ENCODE data around the gene HIPK2.

The HIPK2 gene

DNA sequence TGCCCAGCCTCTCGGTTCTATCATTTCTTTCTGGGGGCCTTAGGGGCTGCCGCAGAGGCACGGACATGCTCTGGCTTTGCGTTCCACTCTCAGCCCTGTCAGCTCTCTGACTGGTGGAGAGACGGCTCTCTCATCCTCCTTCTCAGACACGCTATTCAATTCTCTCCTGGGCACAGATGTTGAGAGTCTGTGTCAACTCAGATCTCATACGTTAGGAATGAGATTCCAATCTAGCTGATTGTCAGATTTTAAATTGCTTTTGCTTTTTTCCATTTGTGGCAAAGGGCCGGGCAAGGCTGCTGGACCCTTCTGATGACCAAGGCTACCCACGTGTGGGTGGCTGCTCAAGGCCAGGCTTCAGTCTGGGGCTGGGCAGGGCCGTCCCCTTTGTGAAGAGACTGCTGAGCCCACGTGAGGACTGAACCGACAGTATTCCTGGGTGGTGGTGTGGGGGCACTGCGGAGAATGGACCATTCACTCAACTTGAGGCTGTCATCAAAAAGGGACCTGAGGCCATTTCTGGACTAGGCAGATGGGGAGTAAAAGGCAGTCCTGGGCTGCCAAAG is 182.8 kb downstream of the HIPK2 start:
- TF ChIP-seq GATA3 (IDR thresholded peaks at IDR 0.05; ENCODE audit: low read depth, low read length) = no peak
- TF ChIP-seq GATA2 (IDR thresholded peaks at IDR 0.05; ENCODE audit: low read depth, low read length) = no peak

DNA sequence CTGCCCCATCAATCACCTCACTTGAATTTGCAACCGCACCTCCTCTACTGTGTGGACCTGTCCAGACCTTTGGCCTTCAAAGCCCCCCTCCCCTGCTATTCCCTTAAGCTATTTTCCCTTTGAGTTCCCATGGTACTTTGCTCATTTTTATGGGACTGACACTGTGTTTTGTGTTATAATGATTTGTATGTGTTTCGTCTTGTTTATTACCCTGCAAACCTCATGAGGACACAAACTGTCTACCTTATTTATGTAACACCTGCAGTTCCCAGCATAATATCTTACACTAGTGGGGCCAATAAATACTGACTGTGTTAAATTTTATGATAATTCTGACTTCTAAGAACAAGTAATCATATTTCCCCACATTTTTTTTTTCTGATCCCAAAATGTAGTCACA is 183.7 kb downstream of the HIPK2 start:
- TF ChIP-seq GATA3 (IDR thresholded peaks at IDR 0.05; ENCODE audit: low read depth, low read length) = no peak
- no peak for TF ChIP-seq GATA2 (IDR thresholded peaks at IDR 0.05; ENCODE audit: low read depth, low read length)

DNA sequence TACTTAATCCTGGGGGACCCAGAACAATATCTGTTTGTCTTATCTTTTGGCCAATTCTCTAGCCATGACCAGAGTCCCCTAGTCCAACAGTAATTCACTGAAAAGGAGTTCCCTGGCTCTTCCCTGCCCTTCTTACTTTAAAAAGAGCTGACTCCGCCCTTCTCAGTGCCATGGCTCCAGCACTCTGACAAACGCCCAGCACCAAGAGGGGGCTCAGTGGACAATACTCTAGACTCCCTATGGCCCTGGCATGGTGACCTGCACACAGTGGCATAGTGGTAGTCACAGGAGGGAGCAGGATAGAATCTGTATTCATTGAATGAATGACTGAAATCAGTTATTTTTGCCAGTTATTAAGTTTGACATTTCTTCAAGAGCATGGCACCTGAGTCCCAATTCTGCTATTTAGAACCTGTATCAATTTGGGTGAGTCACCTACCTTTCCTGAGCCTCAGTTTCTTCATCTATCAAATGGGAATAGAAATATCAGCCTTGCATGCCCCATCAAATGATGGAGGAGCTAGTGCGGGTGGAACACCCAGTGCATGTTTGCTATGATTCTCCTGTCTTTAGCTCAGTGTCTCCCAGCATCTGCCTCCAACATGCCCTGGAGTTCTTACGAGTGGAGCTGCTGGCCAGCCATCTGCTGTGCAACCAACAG is 184.9 kb downstream of the HIPK2 start:
- no peak for TF ChIP-seq GATA3 (IDR thresholded peaks at IDR 0.05; ENCODE audit: low read depth, low read length)
- no peak for TF ChIP-seq GATA2 (IDR thresholded peaks at IDR 0.05; ENCODE audit: low read depth, low read length)

DNA sequence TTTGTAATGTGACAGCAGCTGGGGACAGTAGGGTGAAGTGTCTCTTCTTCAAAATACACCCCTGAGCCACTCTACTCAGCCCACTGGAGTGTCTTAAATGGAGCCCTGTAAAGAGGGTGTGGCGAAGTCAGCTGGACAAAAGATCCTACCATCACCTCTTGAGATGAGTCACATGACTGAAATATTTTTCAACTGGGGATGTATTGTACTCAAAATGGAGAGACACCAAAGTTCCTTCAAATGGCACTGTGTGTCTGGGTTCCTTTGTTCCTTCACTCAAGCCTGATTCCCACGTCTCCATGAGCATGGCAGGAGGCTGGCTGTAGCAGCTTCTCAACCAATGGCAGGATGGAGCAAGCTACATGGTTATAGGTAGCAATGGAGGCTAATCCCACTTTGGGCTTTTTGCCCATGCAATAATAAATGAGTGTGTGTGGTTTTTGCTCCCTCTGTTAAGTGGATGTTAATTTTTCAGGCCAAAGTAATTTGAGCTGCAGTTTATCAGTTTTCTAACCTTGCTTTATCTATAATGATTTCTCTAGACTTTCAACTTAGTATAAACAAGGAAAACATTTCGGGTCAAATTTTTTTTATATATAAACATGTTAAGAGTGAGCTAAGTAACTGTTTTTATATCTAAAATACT is 186.1 kb downstream of the HIPK2 start:
- TF ChIP-seq GATA3 (IDR thresholded peaks at IDR 0.05; ENCODE audit: low read depth, low read length) (no peak), GATA2 (IDR thresholded peaks at IDR 0.05; ENCODE audit: low read depth, low read length) (no peak)

DNA sequence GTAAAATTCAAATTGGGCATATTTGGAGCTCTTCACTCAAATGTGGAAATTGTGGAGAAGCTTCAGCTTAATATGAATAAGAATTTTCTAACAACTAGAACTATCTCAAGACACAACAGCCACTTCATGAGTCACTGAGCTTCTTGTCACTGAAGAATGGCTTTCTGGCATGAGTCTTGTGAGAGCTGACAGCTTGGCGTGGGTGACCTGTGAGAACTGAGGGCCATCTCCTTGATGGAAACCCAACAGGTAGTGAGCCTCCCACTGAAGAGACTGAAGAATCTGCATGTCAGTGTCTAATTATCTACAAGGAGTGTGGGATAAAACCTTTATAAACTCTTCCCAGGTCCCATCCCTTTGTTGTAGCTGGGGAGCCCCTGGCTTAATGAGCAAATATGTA is 188.3 kb downstream of the HIPK2 start:
- TF ChIP-seq GATA2 (IDR thresholded peaks at IDR 0.05; ENCODE audit: low read depth, low read length) (no peak), GATA3 (IDR thresholded peaks at IDR 0.05; ENCODE audit: low read depth, low read length) (no peak)

DNA sequence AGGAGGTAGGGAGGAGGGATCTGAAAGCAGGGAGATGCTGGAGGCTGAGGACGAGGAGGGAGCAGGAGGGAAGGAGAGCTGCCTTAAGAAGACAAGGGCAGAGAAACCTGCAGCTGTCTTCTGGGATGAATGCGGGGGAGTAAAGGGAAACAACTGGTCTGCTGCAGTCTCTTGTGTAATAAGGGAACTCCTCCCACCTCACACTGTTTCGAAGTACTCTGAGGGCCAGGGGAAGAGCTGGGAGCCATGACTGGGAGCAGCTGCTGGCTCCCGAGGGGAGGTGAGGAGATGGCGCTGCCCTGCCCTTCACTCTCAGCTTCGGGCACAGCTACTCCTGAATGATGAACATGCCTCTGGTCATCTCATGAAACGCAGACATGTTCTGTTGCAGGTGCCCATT is 189.2 kb downstream of the HIPK2 start:
- no peak for TF ChIP-seq GATA3 (IDR thresholded peaks at IDR 0.05; ENCODE audit: low read depth, low read length)
- TF ChIP-seq GATA2 (IDR thresholded peaks at IDR 0.05; ENCODE audit: low read depth, low read length) = no peak

DNA sequence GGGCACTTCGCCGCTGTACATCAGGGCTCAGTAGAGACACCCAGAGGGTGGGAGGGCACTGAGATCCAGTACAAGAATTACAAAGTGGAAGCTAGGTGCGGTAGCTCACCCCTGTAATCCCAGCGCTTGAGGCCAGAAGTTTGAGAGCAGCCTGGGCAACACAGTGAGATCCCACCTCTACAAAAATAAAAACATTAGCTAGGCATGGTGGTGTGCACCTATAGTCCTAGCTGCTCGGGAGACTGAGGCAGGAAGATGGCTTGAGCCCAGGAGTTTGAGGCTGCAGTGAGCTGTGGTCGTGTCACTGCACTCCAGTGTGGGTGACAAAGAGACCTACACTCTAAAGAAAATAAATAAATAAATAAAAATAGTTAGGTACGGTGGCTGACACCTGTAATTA is 190.3 kb downstream of the HIPK2 start:
- no peak for TF ChIP-seq GATA2 (IDR thresholded peaks at IDR 0.05; ENCODE audit: low read depth, low read length)
- no peak for TF ChIP-seq GATA3 (IDR thresholded peaks at IDR 0.05; ENCODE audit: low read depth, low read length)

DNA sequence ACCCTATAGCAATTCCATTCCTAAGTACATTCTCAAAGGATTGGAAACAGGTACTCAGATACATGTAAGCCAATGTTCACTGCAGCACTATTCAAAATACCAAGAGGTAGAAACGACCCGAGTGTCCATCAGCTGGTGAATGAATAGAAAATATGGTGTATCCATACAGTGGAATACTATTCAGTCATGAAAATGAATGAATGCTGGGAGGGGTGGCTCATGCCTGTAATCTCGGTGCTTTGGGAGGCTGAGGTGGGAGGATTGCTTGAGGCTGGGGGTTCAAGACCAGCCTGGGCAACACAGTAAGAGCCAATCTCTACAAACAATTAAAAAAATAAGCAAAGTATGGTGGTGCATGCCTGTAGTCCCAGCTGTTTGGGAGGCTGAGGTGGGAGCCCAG is 191.5 kb downstream of the HIPK2 start:
- no peak for TF ChIP-seq GATA3 (IDR thresholded peaks at IDR 0.05; ENCODE audit: low read depth, low read length)
- TF ChIP-seq GATA2 (IDR thresholded peaks at IDR 0.05; ENCODE audit: low read depth, low read length) = no peak

DNA sequence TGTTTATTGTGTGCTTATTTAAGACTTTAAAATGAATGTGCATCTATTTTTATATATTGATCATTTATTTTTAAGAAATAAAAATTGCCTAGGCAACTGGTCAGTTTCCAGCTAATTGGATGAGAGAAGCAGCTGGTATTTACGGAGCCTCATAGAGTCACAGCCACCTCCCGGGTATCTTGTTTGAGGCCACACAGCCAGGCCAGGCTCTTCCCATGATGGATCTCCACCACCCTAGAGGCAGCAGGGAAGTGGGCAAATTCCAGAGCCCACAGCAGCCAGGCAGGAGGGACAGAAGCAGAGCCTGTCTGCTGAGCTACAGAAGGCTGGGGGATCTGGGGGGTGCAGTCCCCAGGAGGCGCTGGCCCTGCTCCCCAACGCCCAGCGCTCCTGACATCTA is 192.8 kb downstream of the HIPK2 start:
- TF ChIP-seq GATA3 (IDR thresholded peaks at IDR 0.05; ENCODE audit: low read depth, low read length) (no peak), GATA2 (IDR thresholded peaks at IDR 0.05; ENCODE audit: low read depth, low read length) (no peak)

DNA sequence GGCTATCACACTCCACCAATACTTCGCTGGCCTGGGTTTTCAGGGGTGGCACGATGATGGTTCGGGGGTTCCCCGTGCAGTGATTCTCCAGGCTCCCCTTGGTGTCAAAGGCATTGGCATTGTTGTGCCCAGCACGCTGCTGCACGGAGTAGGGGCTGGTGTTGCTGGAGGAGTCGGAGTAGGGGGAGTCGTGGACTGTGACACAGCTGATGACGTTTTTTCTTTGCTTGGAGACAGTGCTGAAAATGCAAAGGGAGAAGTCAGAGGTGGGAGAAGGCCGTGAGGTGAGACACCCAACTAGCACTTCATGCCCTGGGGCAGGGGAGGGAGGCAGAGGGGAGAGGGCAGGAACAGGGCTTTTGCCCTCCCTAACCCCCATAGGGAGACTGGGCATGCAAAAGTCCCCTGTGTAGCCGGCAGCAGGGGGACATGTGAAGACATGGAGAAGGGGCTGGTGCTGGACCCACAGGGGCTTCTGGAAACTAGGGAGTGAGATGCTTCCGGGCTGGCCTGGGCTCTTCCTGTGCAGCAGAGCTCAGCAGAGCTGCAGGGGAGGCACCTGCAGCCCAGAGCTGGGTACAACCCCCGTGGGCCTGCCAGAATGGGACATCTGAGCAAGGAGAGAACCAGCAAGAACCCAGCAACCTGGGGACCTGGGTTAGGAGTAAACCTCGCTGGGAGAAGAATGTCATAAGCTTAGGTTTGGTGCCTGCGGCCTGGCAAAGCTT is 193.8 kb downstream of the HIPK2 start:
- TF ChIP-seq GATA2 (IDR thresholded peaks at IDR 0.05; ENCODE audit: low read depth, low read length) (no peak), GATA3 (IDR thresholded peaks at IDR 0.05; ENCODE audit: low read depth, low read length) (no peak)

DNA sequence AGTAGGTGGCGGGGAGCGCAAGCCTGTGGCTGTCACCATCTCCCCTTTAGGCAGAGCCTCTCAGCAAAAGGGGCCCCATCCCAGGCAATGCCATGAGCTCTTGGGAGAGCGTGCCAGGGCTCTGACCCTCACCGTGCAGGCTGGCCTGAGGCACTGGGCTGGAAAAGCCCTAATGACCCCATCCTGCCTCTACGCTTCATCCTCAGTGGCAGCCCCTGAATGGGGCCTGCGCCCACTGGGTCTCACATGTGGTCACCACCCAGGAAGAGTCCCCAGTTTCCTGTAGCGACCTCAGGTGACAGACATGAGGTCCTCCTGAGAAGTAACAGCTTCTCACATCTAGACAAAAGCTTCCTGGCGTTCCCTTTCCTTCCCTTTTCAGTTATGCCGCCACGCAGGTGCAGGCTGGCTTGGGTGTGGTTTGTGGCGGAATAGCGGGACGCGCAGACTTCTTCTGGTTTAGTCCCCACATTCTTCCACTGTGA is 195.1 kb downstream of the HIPK2 start:
- no peak for TF ChIP-seq GATA2 (IDR thresholded peaks at IDR 0.05; ENCODE audit: low read depth, low read length)
- TF ChIP-seq GATA3 (IDR thresholded peaks at IDR 0.05; ENCODE audit: low read depth, low read length) = no peak

DNA sequence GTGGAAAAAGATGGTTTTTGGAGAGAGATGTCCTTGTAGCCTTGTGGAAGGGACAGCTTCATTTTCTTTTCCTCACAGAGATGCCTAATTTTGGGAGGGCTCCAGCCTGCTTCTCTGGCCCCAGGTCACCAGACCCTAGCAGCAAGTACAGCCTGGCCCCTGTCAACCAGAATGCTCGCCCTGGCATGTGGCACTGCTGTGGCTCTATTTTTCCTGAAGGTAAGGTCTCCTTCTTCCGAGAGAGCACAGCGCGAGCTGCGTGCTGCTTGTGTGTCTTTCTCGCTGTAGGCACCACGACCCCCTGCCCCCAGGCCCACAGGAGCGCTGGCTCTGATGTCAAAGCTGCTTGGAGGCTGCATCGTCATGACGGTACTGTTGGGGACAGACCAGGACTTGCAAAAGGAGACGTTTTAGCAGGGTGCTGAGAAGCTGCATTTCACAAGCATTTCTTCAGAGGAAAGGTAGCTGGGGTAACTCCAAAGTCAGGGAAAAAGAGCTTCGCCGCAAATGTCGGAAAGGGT is 195.6 kb downstream of the HIPK2 start:
- TF ChIP-seq GATA2 (IDR thresholded peaks at IDR 0.05; ENCODE audit: low read depth, low read length) = no peak
- TF ChIP-seq GATA3 (IDR thresholded peaks at IDR 0.05; ENCODE audit: low read depth, low read length) = no peak

DNA sequence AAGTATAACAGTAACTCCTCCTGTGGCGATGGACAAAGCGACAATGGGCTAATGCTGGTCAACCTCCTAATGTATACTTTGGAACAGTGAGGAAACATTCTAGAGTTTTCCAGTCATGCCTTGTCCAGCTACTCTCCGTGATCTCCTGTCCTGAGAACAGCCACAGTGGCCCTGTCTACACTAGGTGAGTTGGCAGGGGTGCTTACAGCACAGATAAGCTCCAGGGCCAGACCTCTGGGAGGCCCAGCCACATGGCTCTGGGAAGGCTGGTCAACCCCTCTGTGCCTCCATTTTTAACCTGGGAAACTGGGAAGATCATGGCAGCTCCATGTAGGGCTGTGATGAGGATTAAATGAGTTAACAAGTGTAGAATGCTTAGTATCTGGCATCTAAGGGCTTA is 197.4 kb downstream of the HIPK2 start:
- TF ChIP-seq GATA2 (IDR thresholded peaks at IDR 0.05; ENCODE audit: low read depth, low read length) (no peak), GATA3 (IDR thresholded peaks at IDR 0.05; ENCODE audit: low read depth, low read length) (no peak)
